GM21717 (cell line): ENCODE results near the gene SNX20.

Experiments used
- ATAC-seq: cut with Tn5 transposase; IDR thresholded peaks from one replicate; pipeline ENCODE4 v1.9.1; 2021; ENCODE audit warnings: mild to moderate bottlenecking, moderate library complexity; ENCODE audit not compliant: unreplicated experiment

SNX20 gene

GRCh38 chr16:50637716-50638602 lies 43.2 kb downstream of the SNX20 start:
- ATAC-seq, result no peak

GRCh38 chr16:50636753-50637374 lies 44.2 kb downstream of the SNX20 start:
- ATAC-seq, result no peak

GRCh38 chr16:50635505-50636392 lies 45.4 kb downstream of the SNX20 start:
- no peak for ATAC-seq

- no peak for ATAC-seq
Measured at GRCh38 chr16:50634947-50635346, 46.2 kb downstream of the SNX20 start.

GRCh38 chr16:50634090-50634489 lies 47.0 kb downstream of the SNX20 start:
- ATAC-seq, result no peak

- no peak for ATAC-seq
Measured at GRCh38 chr16:50632927-50633800, 47.9 kb downstream of the SNX20 start.

- ATAC-seq, result no peak
Measured at GRCh38 chr16:50631985-50632576, 49.0 kb downstream of the SNX20 start.

GRCh38 chr16:50631249-50631984 lies 49.7 kb downstream of the SNX20 start:
- no peak for ATAC-seq

- ATAC-seq, result no peak
Measured at GRCh38 chr16:50630394-50631020, 50.6 kb downstream of the SNX20 start.

- no peak for ATAC-seq
Measured at GRCh38 chr16:50629334-50629733, 51.8 kb downstream of the SNX20 start.

GRCh38 chr16:50628156-50628802 lies 52.8 kb downstream of the SNX20 start:
- ATAC-seq, result no peak

- ATAC-seq, result no peak
Measured at GRCh38 chr16:50627419-50627818, 53.7 kb downstream of the SNX20 start.

- ATAC-seq, result no peak
Measured at GRCh38 chr16:50626868-50627267, 54.2 kb downstream of the SNX20 start.

- ATAC-seq, result no peak
Measured at GRCh38 chr16:50625374-50625773, 55.7 kb downstream of the SNX20 start.

GRCh38 chr16:50624449-50624970 lies 56.6 kb downstream of the SNX20 start:
- ATAC-seq, result no peak

GRCh38 chr16:50622643-50623369 lies 58.3 kb downstream of the SNX20 start:
- ATAC-seq, result no peak

- ATAC-seq, result no peak
Measured at GRCh38 chr16:50622029-50622428, 59.1 kb downstream of the SNX20 start.
